ENCODE data around the gene SPATA18.

The SPATA18 gene

GRCh38 chr4:52035190-52035589 lies 15.9 kb upstream of the SPATA18 start:
- TF ChIP-seq CTCF (IDR thresholded peaks at IDR 0.05; ENCODE audit: low read depth, low read length): no peak

GRCh38 chr4:52036886-52037530 lies 14.1 kb upstream of the SPATA18 start:
- TF ChIP-seq CTCF (IDR thresholded peaks at IDR 0.05; ENCODE audit: low read depth, low read length): no peak

More at GRCh38 chr4:52035190-52035589, 15.9 kb upstream of the SPATA18 start:
- DNase-seq (ENCODE audit: extremely low read depth, low read depth): no peak

GRCh38 chr4:52037689-52038102 lies 13.4 kb upstream of the SPATA18 start:
- no peak for TF ChIP-seq CTCF (IDR thresholded peaks at IDR 0.05; ENCODE audit: low read depth, low read length)
- DNase-seq (ENCODE audit: extremely low read depth, low read depth): no peak

More at GRCh38 chr4:52036886-52037530, 14.1 kb upstream of the SPATA18 start:
- no peak for DNase-seq (ENCODE audit: extremely low read depth, low read depth)

- no peak for DNase-seq (ENCODE audit: extremely low read depth, low read depth)
- no peak for TF ChIP-seq CTCF (IDR thresholded peaks at IDR 0.05; ENCODE audit: low read depth, low read length)
These were observed 12.8 kb upstream of the SPATA18 start, which contains the start of gene SGCB for GRCh38 chr4:52038103-52038912. Gene SGCB (minus strand): TSS chr4:52038299. CDS start chr4:52038259, 40 bp downstream.

- no peak for TF ChIP-seq CTCF (IDR thresholded peaks at IDR 0.05; ENCODE audit: low read depth, low read length)
- no peak for DNase-seq (ENCODE audit: extremely low read depth, low read depth)
These were observed 6.1 kb upstream of the SPATA18 start for GRCh38 chr4:52045028-52045427.

GRCh38 chr4:52049266-52049665 lies 1.8 kb upstream of the SPATA18 start:
- DNase-seq (ENCODE audit: extremely low read depth, low read depth): no peak
- TF ChIP-seq CTCF (IDR thresholded peaks at IDR 0.05; ENCODE audit: low read depth, low read length): no peak
